ENCODE results near the gene EIF4A3.

The EIF4A3 gene

DNA sequence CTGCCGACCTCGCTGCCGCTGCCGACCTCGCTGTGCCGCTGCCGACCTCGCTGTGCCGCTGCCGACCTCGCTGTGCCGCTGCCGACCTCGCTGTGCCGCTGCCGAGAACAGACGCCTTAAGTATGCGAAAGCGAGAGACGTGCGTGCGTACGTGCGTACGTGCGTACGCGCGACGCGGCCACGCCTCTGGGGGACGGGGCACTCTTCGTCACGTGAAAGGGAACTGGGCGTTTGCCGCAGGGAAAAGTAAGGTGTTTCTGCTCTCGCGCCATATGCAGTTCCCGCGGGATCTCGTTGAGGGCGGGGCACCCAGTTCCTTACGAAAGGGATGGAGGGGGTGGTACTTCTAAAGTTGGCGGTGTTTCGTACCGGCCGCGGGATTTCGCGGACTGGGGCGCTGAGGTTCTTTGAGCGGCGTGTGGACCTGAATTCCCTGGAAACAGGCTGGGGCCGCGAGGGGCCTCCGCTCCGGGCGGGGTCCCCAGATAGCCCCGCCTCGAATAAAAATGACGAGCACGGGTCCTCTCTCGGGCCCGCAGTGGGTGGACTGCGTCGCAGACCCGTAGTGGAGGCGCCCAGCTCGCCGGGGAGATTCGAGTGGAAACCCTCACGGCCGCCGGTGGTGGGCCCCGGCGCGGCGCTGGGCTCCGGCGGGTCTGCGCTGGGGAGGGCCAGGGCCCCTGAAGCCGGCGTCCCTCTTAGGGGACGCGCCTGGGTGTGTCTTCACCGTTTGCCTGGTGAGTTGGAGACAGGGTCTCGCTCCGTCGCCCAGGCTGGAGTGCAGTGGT is at the start of gene EIF4A3:
EIF4A3 (minus strand) TSS at position 94 of the 788 bp plus-strand sequence. CDS start 167 bp downstream, outside the sequence.
- DNase-seq (ENCODE audit: low spot score) = peak; percentile 99
- in situ Hi-C loops (cut with MboI; ENCODE audit: low sequenced_read_pairs, unreplicated experiment) = no loop called here
- peak; percentile 12 for TF ChIP-seq CTCF (IDR thresholded peaks at IDR 0.05; ENCODE audit: borderline replicate concordance, control extremely low read depth, extremely low read depth, insufficient read depth, missing control alignments)

GRCh38 chr17:80196652-80197051 is 49.7 kb upstream of the EIF4A3 start:
- in situ Hi-C loops (cut with MboI; ENCODE audit: low sequenced_read_pairs, unreplicated experiment) = no loop called here
- TF ChIP-seq CTCF (IDR thresholded peaks at IDR 0.05; ENCODE audit: borderline replicate concordance, control extremely low read depth, extremely low read depth, insufficient read depth, missing control alignments) = no peak
- no peak for DNase-seq (ENCODE audit: low spot score)

- peak; percentile 73 for DNase-seq (ENCODE audit: low spot score)
- TF ChIP-seq CTCF (IDR thresholded peaks at IDR 0.05; ENCODE audit: borderline replicate concordance, control extremely low read depth, extremely low read depth, insufficient read depth, missing control alignments) = peak; percentile 77
- in situ Hi-C loops (cut with MboI; ENCODE audit: low sequenced_read_pairs, unreplicated experiment) = no loop called here
Observed at GRCh38 chr17:80195671-80196529, 49.0 kb upstream of the EIF4A3 start.

DNA sequence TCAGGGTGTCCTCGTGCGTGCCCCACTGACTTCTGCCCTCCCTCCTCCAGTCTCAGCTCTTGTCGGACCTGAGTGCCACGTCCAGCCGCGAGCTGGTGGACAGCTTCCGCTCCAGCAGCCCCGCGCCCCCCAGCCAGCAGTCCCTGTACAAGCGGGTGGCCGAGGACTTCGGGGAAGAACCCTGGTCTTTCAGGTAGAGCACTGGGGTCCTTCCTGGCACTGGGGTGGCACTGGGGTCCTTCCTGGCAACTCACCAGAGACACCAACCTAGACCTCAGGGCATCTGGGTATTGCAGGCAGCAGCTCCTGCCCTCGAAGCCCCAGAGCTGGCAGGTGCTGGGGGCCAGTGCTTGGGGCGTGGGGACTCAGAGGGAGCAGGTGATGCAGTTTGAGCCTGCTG is 48.2 kb upstream of the EIF4A3 start:
- in situ Hi-C loops (cut with MboI; ENCODE audit: low sequenced_read_pairs, unreplicated experiment) = no loop called here
- no peak for DNase-seq (ENCODE audit: low spot score)
- no peak for TF ChIP-seq CTCF (IDR thresholded peaks at IDR 0.05; ENCODE audit: borderline replicate concordance, control extremely low read depth, extremely low read depth, insufficient read depth, missing control alignments)

- in situ Hi-C loops (cut with MboI; ENCODE audit: low sequenced_read_pairs, unreplicated experiment) = no loop called here
- no peak for TF ChIP-seq CTCF (IDR thresholded peaks at IDR 0.05; ENCODE audit: borderline replicate concordance, control extremely low read depth, extremely low read depth, insufficient read depth, missing control alignments)
- DNase-seq (ENCODE audit: low spot score) = no peak
Observed at GRCh38 chr17:80191865-80192661, 45.1 kb upstream of the EIF4A3 start.

GRCh38 chr17:80191192-80191591 is 44.3 kb upstream of the EIF4A3 start:
- TF ChIP-seq CTCF (IDR thresholded peaks at IDR 0.05; ENCODE audit: borderline replicate concordance, control extremely low read depth, extremely low read depth, insufficient read depth, missing control alignments) = no peak
- no peak for DNase-seq (ENCODE audit: low spot score)
- in situ Hi-C loops (cut with MboI; ENCODE audit: low sequenced_read_pairs, unreplicated experiment) = no loop called here

Data from GM13976 (cell line).